Vagina (tissue), 2 donors: ENCODE data around the gene RIC1. TPM values are rescaled to one million over a fixed set of nuclear protein-coding genes. Genes with fewer than 3 reads are reported as not detected.
"Not testable (repeated sequence)": the region's sequence is repeated elsewhere in the genome, so short reads cannot be mapped to it uniquely, and the experiment has no call there.

ENCODE experiments used
- DNase-seq, 2 donors: peaks; one replicate each; pipeline ENCODE4 v3.0.0-alpha.2; 2017; ENCODE audit errors: extremely low spot score in 2 of 2
- H3K27ac ChIP-seq: fragments of 200-600 bp; sonication (generic); one replicate; pipeline ENCODE4 v1.5.1; 2019
- H3K27me3 ChIP-seq: fragments of 200-600 bp; sonication (generic); one replicate; pipeline ENCODE4 v1.5.1; 2019
- H3K36me3 ChIP-seq, 2 donors: fragments of 200-600 bp; sonication (generic); one replicate each; pipeline ENCODE4 v1.5.1; 2017 to 2019
- H3K4me1 ChIP-seq: fragments of 200-600 bp; sonication (generic); one replicate; pipeline ENCODE4 v1.5.1; 2019
- H3K4me3 ChIP-seq, 2 donors: fragments of 200-600 bp; sonication (generic); 1 replicate in 1 of 2; 2 replicates in 1 of 2; pipeline ENCODE4 v1.5.1; 2016 to 2019
- H3K9me3 ChIP-seq: fragments of 200-600 bp; sonication (generic); one replicate; pipeline ENCODE4 v1.5.1; 2019
- POLR2A ChIP-seq, 2 donors: fragments of 450-650 bp; IDR thresholded peaks; one replicate each; pipeline ENCODE4 v1.6.1; 2017; ENCODE audit warnings: antibody characterized with exemption in 2 of 2, mild to moderate bottlenecking in 2 of 2, moderate library complexity in 2 of 2
- POLR2AphosphoS5 ChIP-seq, 2 donors: sonication (generic); formaldehyde crosslinking; IDR thresholded peaks; one replicate each; pipeline ENCODE4 v1.9.0; 2017; ENCODE audit warnings: antibody characterized with exemption in 2 of 2, mild to moderate bottlenecking in 2 of 2, low read depth in 1 of 2; ENCODE audit not compliant: insufficient read depth in 1 of 2
- intact Hi-C: fragments of 100-400 bp; cut with DNase I; formaldehyde crosslinking; loops from one replicate; pipeline ENCODE4 v1.15.1; 2023
- total RNA-seq: library from RNA; depleted of rRNA; stranded (reverse); fragments of >200 nt; gene quantifications from one replicate; pipeline ENCODE4 v1.2.3, GENCODE V29; 2016
- TF ChIP-seq, protein P1 (sequence below), 3 experiments: fragments of 450-650 bp in 2 of 3; fragments of 200-600 bp in 1 of 3; sonication (generic) in 1 of 3; IDR thresholded peaks; one replicate each; pipeline ENCODE4 v1.5.1; 2017 to 2019; ENCODE audit warnings: antibody characterized with exemption in 3 of 3, mild to moderate bottlenecking in 2 of 3, moderate library complexity in 2 of 3

The RIC1 gene
- total RNA-seq, 1 donor from 2014 or later: 49.8 TPM

DNA sequence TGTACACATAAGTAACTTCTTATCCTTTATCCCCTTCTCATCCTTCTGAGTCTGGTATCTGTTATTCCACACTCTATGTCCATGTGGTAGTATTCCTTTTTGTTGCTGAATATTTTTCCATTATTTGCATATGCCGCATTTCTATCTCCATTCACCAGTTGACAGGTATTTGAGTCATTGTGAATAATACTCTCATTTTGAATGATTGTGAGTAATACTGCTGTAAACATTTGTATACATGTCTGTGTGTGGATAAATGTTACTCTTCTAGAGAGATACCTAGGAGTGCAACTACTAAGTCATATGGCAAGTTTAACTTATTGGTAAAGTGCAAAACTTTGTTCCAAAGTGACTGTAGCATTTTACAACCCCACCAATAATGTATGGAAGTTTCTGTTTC, 15.6 kb downstream of the RIC1 start:
- H3K27me3 ChIP-seq: no peaks in the 10 kb centered on the region
- intact Hi-C loops: no loop called here
- TF ChIP-seq POLR2A (IDR thresholded peaks at IDR 0.05) (no peak), POLR2AphosphoS5 (IDR thresholded peaks at IDR 0.05; ENCODE audit: insufficient read depth in 1 of 2, low read depth in 1 of 2) (no peak)
- TF ChIP-seq, protein P1, sequence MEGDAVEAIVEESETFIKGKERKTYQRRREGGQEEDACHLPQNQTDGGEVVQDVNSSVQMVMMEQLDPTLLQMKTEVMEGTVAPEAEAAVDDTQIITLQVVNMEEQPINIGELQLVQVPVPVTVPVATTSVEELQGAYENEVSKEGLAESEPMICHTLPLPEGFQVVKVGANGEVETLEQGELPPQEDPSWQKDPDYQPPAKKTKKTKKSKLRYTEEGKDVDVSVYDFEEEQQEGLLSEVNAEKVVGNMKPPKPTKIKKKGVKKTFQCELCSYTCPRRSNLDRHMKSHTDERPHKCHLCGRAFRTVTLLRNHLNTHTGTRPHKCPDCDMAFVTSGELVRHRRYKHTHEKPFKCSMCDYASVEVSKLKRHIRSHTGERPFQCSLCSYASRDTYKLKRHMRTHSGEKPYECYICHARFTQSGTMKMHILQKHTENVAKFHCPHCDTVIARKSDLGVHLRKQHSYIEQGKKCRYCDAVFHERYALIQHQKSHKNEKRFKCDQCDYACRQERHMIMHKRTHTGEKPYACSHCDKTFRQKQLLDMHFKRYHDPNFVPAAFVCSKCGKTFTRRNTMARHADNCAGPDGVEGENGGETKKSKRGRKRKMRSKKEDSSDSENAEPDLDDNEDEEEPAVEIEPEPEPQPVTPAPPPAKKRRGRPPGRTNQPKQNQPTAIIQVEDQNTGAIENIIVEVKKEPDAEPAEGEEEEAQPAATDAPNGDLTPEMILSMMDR (IDR thresholded peaks at IDR 0.05): no peak
- peaks cover 14% of the 10 kb centered on the region for H3K9me3 ChIP-seq
- no peak overlapping the region for H3K4me3 ChIP-seq
- no peaks in the 10 kb centered on the region for H3K36me3 ChIP-seq
- DNase-seq: no peak
- H3K4me1 ChIP-seq: peaks cover 11% of the 10 kb centered on the region
- no peak overlapping the region for H3K27ac ChIP-seq

DNA sequence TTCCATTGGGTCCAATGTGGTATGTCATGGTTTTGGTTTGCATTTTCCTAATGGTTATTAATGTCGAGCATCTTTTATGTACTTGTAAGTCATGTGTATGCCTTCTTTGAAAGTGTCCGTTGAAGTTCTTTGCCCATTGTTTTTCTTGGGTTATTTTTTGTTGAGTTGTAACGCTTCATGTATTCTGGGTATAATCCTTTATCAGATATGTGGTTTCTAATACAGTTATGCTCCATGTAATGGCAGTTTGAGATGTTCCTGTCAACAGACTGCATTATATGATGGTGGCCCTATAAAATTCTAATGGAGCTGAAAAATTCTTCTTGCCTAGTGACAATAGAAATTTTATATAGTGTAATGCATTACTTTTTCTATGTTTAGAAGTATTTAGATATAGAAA, 17.2 kb downstream of the RIC1 start:
- Histone ChIP-seq H3K27me3 (no peaks in the 10 kb centered on the region), H3K4me1 (peaks cover 11% of the 10 kb centered on the region), H3K36me3 (no peaks in the 10 kb centered on the region), H3K27ac (no peak overlapping the region), H3K4me3 (no peak overlapping the region), H3K9me3 (peaks cover 12% of the 10 kb centered on the region)
- intact Hi-C loops: no loop called here
- DNase-seq: no peak
- TF ChIP-seq POLR2AphosphoS5 (IDR thresholded peaks at IDR 0.05; ENCODE audit: insufficient read depth in 1 of 2, low read depth in 1 of 2): no peak
- TF ChIP-seq, protein P1 (IDR thresholded peaks at IDR 0.05): no peak
- no peak for TF ChIP-seq POLR2A (IDR thresholded peaks at IDR 0.05)

DNA sequence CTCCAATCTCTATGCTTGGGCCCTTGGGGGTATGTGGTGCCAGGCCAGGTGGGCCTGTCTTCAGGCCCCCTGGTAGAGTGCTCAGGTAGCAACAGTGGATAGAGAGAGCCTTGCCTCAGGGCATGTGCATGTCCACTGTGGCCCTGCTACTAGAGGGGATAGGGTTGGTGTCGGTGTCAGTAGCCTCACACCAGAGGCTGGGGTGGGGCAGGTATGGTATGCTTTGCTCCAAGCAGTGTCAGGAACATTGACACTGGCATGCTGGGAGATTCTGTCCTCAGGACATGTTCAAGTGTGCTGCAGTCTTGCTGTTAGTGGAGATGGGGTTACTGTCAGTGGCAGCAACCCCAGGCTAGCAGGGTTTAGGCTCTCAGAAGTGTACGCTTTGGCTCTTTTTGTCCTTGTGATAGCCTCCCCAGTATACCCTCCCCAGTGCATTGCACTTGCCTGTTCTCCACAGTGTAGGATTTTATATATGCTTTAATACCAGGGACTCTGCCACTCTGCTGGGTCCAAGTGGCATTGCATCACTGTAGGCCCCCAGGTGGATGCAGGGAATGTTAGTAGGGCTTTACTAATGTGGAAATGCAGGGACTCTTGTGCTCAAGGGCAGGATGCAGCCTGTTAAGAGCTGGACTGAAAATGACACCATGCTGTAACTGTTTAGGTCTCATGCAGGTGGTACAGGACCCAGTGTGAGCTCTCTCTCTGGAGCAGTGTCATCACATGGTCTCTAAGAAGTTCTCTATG, 21.6 kb downstream of the RIC1 start:
- Histone ChIP-seq H3K9me3 (peaks cover 16% of the 10 kb centered on the region), H3K27ac (no peak overlapping the region), H3K36me3 (no peaks in the 10 kb centered on the region), H3K27me3 (no peaks in the 10 kb centered on the region), H3K4me3 (no peak overlapping the region), H3K4me1 (no peaks in the 10 kb centered on the region)
- DNase-seq: no peak
- TF ChIP-seq POLR2A (IDR thresholded peaks at IDR 0.05): no peak
- TF ChIP-seq, protein P1 (IDR thresholded peaks at IDR 0.05): no peak
- TF ChIP-seq POLR2AphosphoS5 (IDR thresholded peaks at IDR 0.05; ENCODE audit: insufficient read depth in 1 of 2, low read depth in 1 of 2): no peak
- intact Hi-C loops: no loop called here

DNA sequence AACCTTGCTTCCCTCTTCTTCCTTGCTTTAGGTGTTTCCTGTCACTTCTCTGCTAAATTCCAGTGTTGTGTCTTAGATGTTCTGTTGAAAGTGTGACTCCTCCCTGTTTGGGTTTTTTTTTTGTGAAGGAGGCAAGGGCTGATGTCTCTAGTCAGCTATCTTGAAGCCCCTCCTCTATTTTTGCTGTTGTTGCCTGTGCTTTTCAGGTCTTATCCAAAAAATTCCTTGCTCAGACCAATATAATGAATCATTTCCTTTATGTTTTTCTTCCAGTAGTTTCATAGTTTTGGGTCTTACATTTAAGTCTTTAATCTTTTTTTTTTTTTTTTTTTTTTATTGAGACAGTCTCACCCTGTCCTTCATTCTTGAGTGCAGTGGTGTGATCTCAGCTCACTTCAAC, 22.3 kb downstream of the RIC1 start:
- no peak for DNase-seq
- intact Hi-C loops: no loop called here
- Histone ChIP-seq H3K27me3 (no peaks in the 10 kb centered on the region), H3K4me1 (no peaks in the 10 kb centered on the region), H3K36me3 (no peaks in the 10 kb centered on the region), H3K9me3 (peaks cover 16% of the 10 kb centered on the region), H3K27ac (no peak overlapping the region), H3K4me3 (no peak overlapping the region)
- TF ChIP-seq, protein P1 (IDR thresholded peaks at IDR 0.05): no peak
- TF ChIP-seq POLR2AphosphoS5 (IDR thresholded peaks at IDR 0.05; ENCODE audit: insufficient read depth in 1 of 2, low read depth in 1 of 2): no peak
- no peak for TF ChIP-seq POLR2A (IDR thresholded peaks at IDR 0.05)

DNA sequence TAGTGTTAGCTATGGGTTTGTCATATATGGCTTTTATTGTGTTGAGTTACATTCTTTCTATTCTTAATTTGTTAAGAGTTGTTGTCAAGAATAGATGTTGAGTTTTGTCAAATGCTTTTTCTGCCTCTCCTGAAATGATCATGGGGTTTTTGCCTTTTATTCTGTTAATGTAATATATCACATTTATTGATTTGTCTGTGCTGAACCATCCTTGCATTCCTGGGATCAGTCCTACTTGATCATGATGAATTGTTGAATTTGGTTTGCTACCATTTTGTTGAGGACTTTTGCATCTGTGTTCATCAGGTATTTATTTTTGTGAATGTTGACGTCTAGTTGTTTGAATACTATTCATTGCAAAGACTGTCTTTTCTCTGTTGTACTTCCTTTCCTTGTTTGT, 23.9 kb downstream of the RIC1 start:
- intact Hi-C loops: no loop called here

DNA sequence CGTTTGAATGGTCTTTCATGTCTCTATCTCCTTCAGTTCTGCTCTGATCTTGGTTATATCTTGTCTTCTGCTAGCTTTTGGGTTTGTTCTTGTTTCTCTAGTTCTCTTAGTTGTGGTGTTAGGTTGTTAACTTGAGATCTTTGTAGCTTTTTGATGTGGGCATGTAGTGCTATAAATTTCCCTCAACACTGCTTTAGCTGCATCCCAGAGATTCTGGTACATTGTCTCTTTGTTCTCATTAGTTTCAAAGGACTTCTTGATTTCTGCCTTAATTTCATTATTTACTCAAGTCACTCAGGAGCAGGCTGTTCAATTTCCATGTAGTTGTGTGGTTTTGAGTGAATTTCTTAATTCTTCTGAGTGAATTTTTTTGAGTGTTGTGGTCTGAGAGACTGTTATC, 33.9 kb downstream of the RIC1 start:
- DNase-seq, intact Hi-C loops, H3K9me3 ChIP-seq, H3K36me3 ChIP-seq, H3K27me3 ChIP-seq, H3K4me3 ChIP-seq, H3K27ac ChIP-seq, H3K4me1 ChIP-seq: not testable (repeated sequence)

More for the DNA sequence above, 23.9 kb downstream of the RIC1 start:
- no peak overlapping the region for H3K27ac ChIP-seq
- no peaks in the 10 kb centered on the region for H3K4me1 ChIP-seq
- H3K9me3 ChIP-seq: peaks cover 16% of the 10 kb centered on the region
- DNase-seq: no peak
- no peaks in the 10 kb centered on the region for H3K27me3 ChIP-seq
- H3K36me3 ChIP-seq: no peaks in the 10 kb centered on the region
- no peak overlapping the region for H3K4me3 ChIP-seq
- TF ChIP-seq POLR2A (IDR thresholded peaks at IDR 0.05): no peak
- TF ChIP-seq POLR2AphosphoS5 (IDR thresholded peaks at IDR 0.05; ENCODE audit: insufficient read depth in 1 of 2, low read depth in 1 of 2): no peak
- TF ChIP-seq, protein P1 (IDR thresholded peaks at IDR 0.05): no peak
